T-helper 1 cell treated with Interleukin-12 subunit alpha and Interleukin-12 subunit beta and Interleukin-4 antibody, amounts not matched to agents 30 μg/mL and 1 μg/mL, for 36 hours (primary cell): Measurements from ENCODE around the gene RSPH1.

Source experiments
- H3K27ac Mint-ChIP-seq: one replicate; pipeline ENCODE4 v1.8.0; 2021; ENCODE audit warnings: mild to moderate bottlenecking, mixed read lengths
- H3K27me3 Mint-ChIP-seq: one replicate; pipeline ENCODE4 v1.8.0; 2021; ENCODE audit warnings: low read depth, mixed read lengths
- H3K36me3 Mint-ChIP-seq: one replicate; pipeline ENCODE4 v1.8.0; 2021; ENCODE audit warnings: low read depth, mixed read lengths
- H3K4me1 Mint-ChIP-seq: one replicate; pipeline ENCODE4 v1.8.0; 2021; ENCODE audit warnings: low read depth, mixed read lengths
- H3K4me3 Mint-ChIP-seq: one replicate; pipeline ENCODE4 v1.8.0; 2021; ENCODE audit warnings: mild to moderate bottlenecking, moderate library complexity, mixed read lengths
- H3K9me3 Mint-ChIP-seq: one replicate; pipeline ENCODE4 v1.8.0; 2021; ENCODE audit warnings: mixed read lengths

Gene RSPH1

GRCh38 chr21:42453224-42453985 lies 42.6 kb downstream of the RSPH1 start:
- peaks cover 3% of the 10 kb centered on the region for H3K36me3 Mint-ChIP-seq
- no peaks in the 10 kb centered on the region for H3K27me3 Mint-ChIP-seq

DNA sequence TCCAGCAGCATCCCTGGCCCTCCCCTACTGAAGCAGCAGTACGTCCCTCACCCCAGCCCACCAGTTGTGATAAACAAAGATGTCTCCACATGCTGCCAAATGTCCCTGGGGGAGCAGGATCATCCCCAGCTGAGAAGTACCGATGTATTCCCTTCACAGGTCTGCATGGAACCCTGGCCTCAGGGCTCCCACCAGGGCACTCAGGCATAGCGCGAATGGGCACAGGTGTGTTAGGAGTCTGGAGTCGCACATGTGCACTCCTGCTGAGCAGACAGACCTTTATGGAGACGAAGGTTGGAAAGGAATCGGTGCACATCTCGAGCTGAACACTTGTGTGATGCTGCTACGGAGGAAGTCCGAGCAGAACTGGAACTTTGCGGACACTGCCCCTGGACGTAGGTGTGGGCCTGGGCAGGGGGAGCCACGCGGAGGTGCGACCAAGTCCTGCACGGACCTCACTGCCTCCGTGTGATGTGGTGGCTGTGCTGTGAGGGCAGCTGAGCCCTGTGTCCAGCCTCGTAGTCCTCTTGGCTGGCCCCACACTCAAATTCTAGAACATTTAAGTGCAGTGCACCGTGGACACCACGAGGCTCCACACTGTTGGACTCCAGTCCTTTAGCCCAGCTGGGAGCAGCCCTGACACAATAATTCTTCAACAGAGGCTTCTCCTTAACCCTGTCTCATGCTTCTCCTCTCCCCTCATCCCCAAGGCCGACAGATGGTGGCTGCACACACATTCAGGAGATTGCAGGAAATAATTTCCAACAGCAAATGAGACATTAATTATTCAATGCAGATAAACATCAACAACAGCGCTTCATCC lies 43.4 kb downstream of the RSPH1 start:
- peaks cover 11% of the 10 kb centered on the region for H3K36me3 Mint-ChIP-seq
- no peaks in the 10 kb centered on the region for H3K27me3 Mint-ChIP-seq
- no peak overlapping the region for H3K27ac Mint-ChIP-seq
- H3K9me3 Mint-ChIP-seq: no peaks in the 10 kb centered on the region
- H3K4me3 Mint-ChIP-seq: no peak overlapping the region
- peaks cover 41% of the 10 kb centered on the region for H3K4me1 Mint-ChIP-seq

More at GRCh38 chr21:42453224-42453985, 42.6 kb downstream of the RSPH1 start:
- Mint-ChIP-seq H3K4me1 (peaks cover 37% of the 10 kb centered on the region), H3K9me3 (no peaks in the 10 kb centered on the region), H3K4me3 (no peak overlapping the region), H3K27ac (no peak overlapping the region)

DNA sequence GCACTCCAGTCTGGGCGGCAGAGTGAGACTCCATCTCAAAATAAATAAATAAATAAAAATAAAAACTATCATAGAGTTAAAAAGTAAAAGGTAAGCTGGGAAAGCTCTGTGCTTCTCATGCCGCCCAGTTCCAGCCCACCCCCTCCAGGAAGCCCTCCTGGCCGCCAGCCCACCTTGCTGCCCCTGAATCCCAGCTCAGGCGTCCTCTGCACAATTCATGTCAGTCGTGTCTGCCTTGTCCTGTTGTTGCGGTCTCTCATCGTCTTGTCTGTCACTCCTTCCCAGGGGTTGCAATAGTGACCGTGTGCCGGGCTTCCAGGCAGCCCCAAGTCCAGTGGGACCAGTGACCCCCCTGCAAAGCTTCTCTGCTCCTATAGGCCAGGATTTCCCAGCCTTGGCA lies 44.1 kb downstream of the RSPH1 start:
- H3K4me3 Mint-ChIP-seq: no peak overlapping the region
- H3K27me3 Mint-ChIP-seq: no peaks in the 10 kb centered on the region
- peaks cover 18% of the 10 kb centered on the region for H3K36me3 Mint-ChIP-seq
- peaks cover 38% of the 10 kb centered on the region for H3K4me1 Mint-ChIP-seq
- H3K9me3 Mint-ChIP-seq: no peaks in the 10 kb centered on the region
- no peak overlapping the region for H3K27ac Mint-ChIP-seq

DNA sequence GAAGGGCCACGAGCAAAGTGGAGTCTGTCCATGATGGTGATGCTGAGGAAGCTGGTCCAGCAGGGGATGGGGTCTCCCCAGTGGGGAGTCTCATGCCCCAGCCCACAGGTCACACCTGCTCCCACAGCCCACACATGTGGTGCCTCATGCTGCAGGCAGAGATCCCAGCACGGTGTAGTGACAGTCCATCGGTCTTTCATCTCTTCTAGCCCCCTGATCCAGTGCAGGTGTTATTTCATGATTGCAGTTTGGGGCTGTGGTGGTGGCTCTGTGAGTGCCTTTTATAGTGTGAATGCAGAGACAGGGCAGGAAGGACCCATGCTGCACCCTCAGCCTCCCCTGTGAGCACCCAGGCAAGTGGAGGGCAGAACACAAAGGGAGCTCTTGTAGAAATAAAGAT lies 47.3 kb downstream of the RSPH1 start:
- Mint-ChIP-seq H3K36me3 (peaks cover 44% of the 10 kb centered on the region), H3K27me3 (no peaks in the 10 kb centered on the region), H3K4me3 (no peak overlapping the region), H3K4me1 (peaks cover 32% of the 10 kb centered on the region), H3K9me3 (no peaks in the 10 kb centered on the region), H3K27ac (no peak overlapping the region)

- Mint-ChIP-seq H3K27ac (no peak overlapping the region), H3K36me3 (peaks cover 52% of the 10 kb centered on the region), H3K4me3 (no peak overlapping the region), H3K9me3 (no peaks in the 10 kb centered on the region), H3K4me1 (peaks cover 30% of the 10 kb centered on the region), H3K27me3 (no peaks in the 10 kb centered on the region)
Observed at GRCh38 chr21:42447732-42448131, 48.3 kb downstream of the RSPH1 start.

DNA sequence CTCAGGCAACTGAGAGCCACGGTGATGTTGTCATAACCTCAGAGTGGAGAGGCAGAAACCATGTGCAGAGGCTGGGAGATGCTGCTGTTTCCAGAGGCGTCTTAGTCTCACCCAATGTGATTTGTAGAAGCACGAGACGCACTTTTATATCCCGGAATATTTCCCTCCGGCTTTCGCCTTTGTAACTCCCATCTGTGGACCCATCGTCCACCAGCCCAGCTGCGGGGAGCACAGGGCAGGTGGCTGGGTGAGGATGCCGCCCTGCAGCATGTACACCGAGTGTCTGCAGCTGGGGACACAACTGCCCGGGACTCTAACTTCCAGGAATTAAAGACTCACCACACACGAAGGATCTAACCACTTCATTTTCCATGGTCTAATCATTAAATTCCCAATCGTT lies 48.8 kb downstream of the RSPH1 start:
- peaks cover 30% of the 10 kb centered on the region for H3K4me1 Mint-ChIP-seq
- H3K27ac Mint-ChIP-seq: no peak overlapping the region
- peaks cover 57% of the 10 kb centered on the region for H3K36me3 Mint-ChIP-seq
- H3K9me3 Mint-ChIP-seq: no peaks in the 10 kb centered on the region
- no peaks in the 10 kb centered on the region for H3K27me3 Mint-ChIP-seq
- H3K4me3 Mint-ChIP-seq: no peak overlapping the region

DNA sequence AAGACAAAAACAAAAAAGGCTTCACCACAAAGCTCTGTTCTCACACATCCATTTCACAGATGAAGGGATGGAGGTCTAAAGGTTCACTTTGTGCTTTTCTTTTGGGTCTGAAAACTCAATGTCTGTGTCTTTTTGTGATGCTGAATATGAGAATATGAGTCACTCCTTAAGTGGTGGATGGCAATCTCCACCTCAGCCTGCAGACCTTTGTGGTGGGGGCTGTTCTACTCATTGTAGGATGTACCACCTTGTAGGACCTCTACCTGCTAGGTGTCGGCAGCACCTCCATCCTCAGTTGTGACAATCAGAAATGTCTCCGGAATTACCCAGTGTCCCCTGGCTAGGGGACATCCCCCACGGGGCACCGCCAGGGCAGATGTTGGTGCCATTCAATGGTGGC lies 49.5 kb downstream of the RSPH1 start:
- Mint-ChIP-seq H3K27me3 (no peaks in the 10 kb centered on the region), H3K4me1 (peaks cover 30% of the 10 kb centered on the region), H3K9me3 (no peaks in the 10 kb centered on the region), H3K4me3 (no peak overlapping the region), H3K27ac (no peak overlapping the region), H3K36me3 (peaks cover 63% of the 10 kb centered on the region)

DNA sequence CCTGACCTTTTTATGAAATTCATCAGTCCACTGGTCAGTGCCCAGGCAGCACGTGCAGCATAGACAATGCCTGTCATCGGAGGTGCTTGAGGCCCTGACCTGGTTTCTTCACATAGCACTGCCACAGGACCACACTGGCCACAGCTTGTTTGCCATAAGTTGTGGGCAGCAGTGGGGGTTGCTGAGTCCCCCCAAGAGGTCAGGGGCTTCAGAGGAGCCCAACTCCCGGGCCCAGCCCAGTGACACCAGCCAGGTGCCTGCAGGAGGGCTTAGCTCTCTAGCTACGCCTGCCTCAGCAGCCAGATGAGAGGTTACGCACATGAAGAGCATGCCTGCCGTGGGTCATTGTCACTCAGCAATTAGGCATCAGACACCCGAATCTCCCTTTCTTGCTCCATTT lies 50.7 kb downstream of the RSPH1 start:
- Mint-ChIP-seq H3K4me1 (peaks cover 35% of the 10 kb centered on the region), H3K9me3 (no peaks in the 10 kb centered on the region), H3K36me3 (peaks cover 72% of the 10 kb centered on the region), H3K27ac (no peak overlapping the region), H3K27me3 (no peaks in the 10 kb centered on the region), H3K4me3 (no peak overlapping the region)

- Mint-ChIP-seq H3K4me1 (peaks cover 32% of the 10 kb centered on the region), H3K36me3 (peaks cover 76% of the 10 kb centered on the region), H3K27ac (no peak overlapping the region), H3K9me3 (no peaks in the 10 kb centered on the region), H3K27me3 (no peaks in the 10 kb centered on the region), H3K4me3 (no peak overlapping the region)
Observed at GRCh38 chr21:42444745-42445059, 51.3 kb downstream of the RSPH1 start.

DNA sequence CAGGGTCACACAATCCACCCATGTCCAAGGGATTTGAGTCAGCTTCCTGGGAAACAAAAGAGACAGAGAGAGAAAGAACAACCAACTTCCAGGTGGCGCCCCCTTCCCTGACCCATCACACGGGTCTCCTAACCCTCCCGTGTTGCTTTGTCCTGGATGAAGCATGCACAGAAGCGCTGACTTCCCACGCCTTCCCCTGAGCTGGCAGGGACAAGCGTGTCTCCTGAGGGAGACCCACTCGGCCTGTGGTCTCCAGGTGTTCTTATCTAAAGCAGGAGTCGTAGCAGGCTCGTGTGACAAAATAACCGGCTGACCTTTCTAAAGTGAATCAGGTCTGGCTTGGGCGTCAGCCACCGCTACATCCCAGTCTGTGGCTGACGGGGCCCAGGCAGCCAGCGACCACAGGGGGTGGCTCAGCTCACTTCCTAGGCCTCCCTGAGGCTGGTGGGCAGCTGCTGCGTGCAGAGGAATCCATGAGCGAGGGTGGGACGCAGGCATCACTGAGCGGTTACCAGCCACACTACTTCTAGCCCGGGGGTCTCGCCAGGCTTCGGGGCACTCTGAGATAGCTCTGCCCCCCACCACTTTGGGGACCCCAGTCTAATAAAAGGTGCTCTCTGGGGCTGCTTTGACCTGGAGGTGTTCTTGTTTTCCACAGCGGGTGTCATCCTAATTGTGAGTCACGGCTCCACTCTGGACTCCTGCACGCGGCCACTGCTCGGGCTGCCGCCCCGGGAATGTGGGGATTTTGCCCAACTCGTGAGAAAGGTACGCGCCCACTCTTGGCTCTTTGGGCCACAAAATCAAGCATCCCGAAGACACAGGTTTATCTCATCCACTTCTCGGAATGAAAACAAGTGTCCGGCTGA lies 51.9 kb downstream of the RSPH1 start:
- Mint-ChIP-seq H3K4me3 (no peak overlapping the region), H3K9me3 (no peaks in the 10 kb centered on the region), H3K27ac (peak overlapping the region; percentile 55), H3K36me3 (peaks cover 82% of the 10 kb centered on the region), H3K4me1 (peaks cover 34% of the 10 kb centered on the region), H3K27me3 (no peaks in the 10 kb centered on the region)

DNA sequence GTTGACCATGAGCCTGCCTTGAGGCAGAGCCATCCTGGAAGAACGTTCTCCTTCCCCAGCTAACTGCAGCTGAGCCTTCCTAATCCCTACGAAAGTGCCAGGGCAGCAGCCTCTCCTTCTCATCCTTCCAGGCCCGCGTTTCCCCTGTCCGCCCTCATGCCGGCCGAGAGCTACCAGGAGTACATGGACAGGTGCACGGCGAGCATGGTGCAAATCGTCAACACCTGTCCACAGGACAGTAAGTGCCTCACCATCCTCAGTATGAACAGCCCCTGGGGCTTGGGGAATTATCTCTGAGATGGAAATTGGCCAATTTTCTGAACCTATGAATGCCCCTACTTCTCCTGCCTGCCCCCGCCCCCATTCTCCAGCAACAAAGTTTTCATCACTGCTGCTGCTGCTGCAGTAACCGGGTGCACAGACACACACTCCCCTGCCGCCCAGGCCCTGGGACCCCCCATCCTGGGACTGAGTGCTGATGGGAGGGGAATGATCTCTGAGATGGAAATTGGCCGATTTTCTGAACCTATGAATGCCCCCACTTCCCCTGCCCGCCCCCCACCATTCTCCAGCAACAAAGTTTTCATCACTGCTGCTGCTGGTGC lies 52.7 kb downstream of the RSPH1 start:
- Mint-ChIP-seq H3K27ac (peak overlapping the region; percentile 55), H3K36me3 (peaks cover 85% of the 10 kb centered on the region), H3K9me3 (no peaks in the 10 kb centered on the region), H3K27me3 (no peaks in the 10 kb centered on the region), H3K4me3 (no peak overlapping the region), H3K4me1 (peaks cover 29% of the 10 kb centered on the region)

GRCh38 chr21:42441963-42442362 lies 54.1 kb downstream of the RSPH1 start:
- H3K4me3 Mint-ChIP-seq: no peak overlapping the region
- no peaks in the 10 kb centered on the region for H3K9me3 Mint-ChIP-seq
- H3K27me3 Mint-ChIP-seq: no peaks in the 10 kb centered on the region
- no peak overlapping the region for H3K27ac Mint-ChIP-seq
- peaks cover 29% of the 10 kb centered on the region for H3K4me1 Mint-ChIP-seq
- peaks cover 83% of the 10 kb centered on the region for H3K36me3 Mint-ChIP-seq

GRCh38 chr21:42440187-42440792 lies 55.7 kb downstream of the RSPH1 start:
- Mint-ChIP-seq H3K9me3 (no peaks in the 10 kb centered on the region), H3K27ac (peak overlapping the region; percentile 88), H3K36me3 (peaks cover 83% of the 10 kb centered on the region), H3K27me3 (no peaks in the 10 kb centered on the region), H3K4me3 (peak overlapping the region; percentile 34), H3K4me1 (peaks cover 31% of the 10 kb centered on the region)
